GM23248 (cell line): ENCODE results near the gene TBCK. TPM values are rescaled to one million over a fixed set of nuclear protein-coding genes. Genes with fewer than 3 reads are reported as not detected.

ENCODE experiments used
- DNase-seq: peaks from one replicate; pipeline ENCODE4 v3.0.0-alpha.2; 2015
- H2AFZ ChIP-seq: fragments of 200-600 bp; sonication (generic); 2 replicates; pipeline ENCODE4 v1.6.1; 2016; ENCODE audit warnings: antibody characterized with exemption
- H3F3A ChIP-seq: fragments of 200-600 bp; sonication (generic); 2 replicates; pipeline ENCODE4 v1.6.1; 2016; ENCODE audit warnings: mild to moderate bottlenecking, antibody characterized with exemption, mixed run types; ENCODE audit not compliant: insufficient read depth
- H3K27ac ChIP-seq: fragments of 200-600 bp; sonication (generic); 2 replicates; pipeline ENCODE4 v1.5.1; 2016; ENCODE audit warnings: mild to moderate bottlenecking
- H3K27me3 ChIP-seq: fragments of 200-600 bp; sonication (generic); replicated peaks from 2 replicates; pipeline ENCODE4 v1.6.1; 2016; ENCODE audit warnings: mild to moderate bottlenecking; ENCODE audit not compliant: insufficient read depth
- H3K36me3 ChIP-seq: fragments of 200-600 bp; sonication (generic); 2 replicates; pipeline ENCODE4 v1.6.1; 2016; ENCODE audit warnings: low read depth, mild to moderate bottlenecking
- H3K4me1 ChIP-seq: fragments of 200-600 bp; sonication (generic); 2 replicates; pipeline ENCODE4 v1.6.1; 2016; ENCODE audit warnings: mild to moderate bottlenecking; ENCODE audit not compliant: insufficient read depth
- H3K4me2 ChIP-seq: fragments of 200-600 bp; sonication (generic); one replicate; pipeline ENCODE4 v1.6.1; 2016; ENCODE audit warnings: mild to moderate bottlenecking; ENCODE audit not compliant: unreplicated experiment
- H3K4me3 ChIP-seq: fragments of 200-600 bp; sonication (generic); 2 replicates; pipeline ENCODE4 v1.5.1; 2016; ENCODE audit warnings: mild to moderate bottlenecking
- H3K79me2 ChIP-seq: fragments of 200-600 bp; sonication (generic); 2 replicates; pipeline ENCODE4 v1.6.1; 2016; ENCODE audit warnings: mild to moderate bottlenecking; ENCODE audit not compliant: insufficient read depth
- H3K9ac ChIP-seq: fragments of 200-600 bp; sonication (generic); 2 replicates; pipeline ENCODE4 v1.6.1; 2016; ENCODE audit warnings: mild to moderate bottlenecking
- H3K9me2 ChIP-seq: fragments of 200-600 bp; sonication (generic); 2 replicates; pipeline ENCODE4 v1.6.1; 2016; ENCODE audit warnings: mixed run types, mild to moderate bottlenecking, moderate library complexity; ENCODE audit not compliant: insufficient read depth
- H3K9me3 ChIP-seq: fragments of 200-600 bp; sonication (generic); one replicate; pipeline ENCODE4 v1.6.1; 2017; ENCODE audit warnings: low read depth
- H4K20me1 ChIP-seq: fragments of 200-600 bp; sonication (generic); 2 replicates; pipeline ENCODE4 v1.6.0; 2016; ENCODE audit not compliant: insufficient read depth
- EZH2 ChIP-seq: fragments of 200-600 bp; sonication (generic); IDR thresholded peaks from 2 replicates; pipeline ENCODE4 v1.6.1; 2018; ENCODE audit warnings: antibody characterized with exemption, mild to moderate bottlenecking; ENCODE audit not compliant: insufficient read depth, poor library complexity, severe bottlenecking
- EZH2phosphoT487 ChIP-seq: fragments of 200-600 bp; sonication (generic); IDR thresholded peaks from 2 replicates; pipeline ENCODE4 v1.6.1; 2018; ENCODE audit warnings: antibody characterized with exemption, moderate library complexity, mild to moderate bottlenecking, low read depth; ENCODE audit not compliant: insufficient read depth
- WGBS, 2 experiments: methylation state at CpG; one replicate each; pipeline ENCODE4 v1.1.6; 2015 to 2017; ENCODE audit warnings: low lambda C conversion rate in 2 of 2, low coverage in 1 of 2; ENCODE audit errors: missing lambda C conversion rate in 2 of 2; 5-methylcytosine and 5-hydroxymethylcytosine counted together
- in situ Hi-C: fragments of 300-500 bp; cut with MboI; formaldehyde crosslinking; loops from 2 replicates; pipeline ENCODE4 v1.15.0; 2020
- polyA plus RNA-seq: library from polyadenylated mRNA; unstranded; fragments of >200 nt; fragmentation: Nextera tagmentation; extraction: Ambion mirVana; gene quantifications from 2 replicates; pipeline ENCODE4 v1.2.1, GENCODE V29; 2016
- total RNA-seq: library from RNA; depleted of rRNA; stranded (reverse); fragments of >200 nt; shearing (Covaris generic); gene quantifications from 2 replicates; pipeline ENCODE4 v1.2.3, GENCODE V29; 2014

The TBCK gene
- total and polyA plus RNA-seq, 2 experiments from 2014 or later = 35.2 to 45.8 TPM

DNA sequence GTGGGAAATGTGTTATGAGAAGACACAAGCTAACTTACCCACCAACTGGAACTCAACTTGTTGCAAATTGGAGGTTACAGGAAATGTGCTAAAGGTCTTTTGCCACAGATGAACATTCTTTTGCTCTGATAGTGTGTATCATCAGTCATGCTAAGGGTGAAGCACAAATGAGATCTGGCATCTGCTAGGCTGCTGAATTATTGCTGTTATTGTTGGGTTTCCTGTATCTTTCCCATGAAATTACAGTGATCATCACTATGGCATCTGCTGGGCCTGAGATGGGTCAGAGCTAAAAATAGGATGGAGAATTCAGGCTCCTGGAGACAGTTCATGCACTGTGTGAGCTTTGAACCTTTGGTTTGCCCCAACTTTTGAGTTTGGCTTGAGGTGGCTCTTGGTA is 296.2 kb downstream of the TBCK start:
- H3F3A ChIP-seq = no peaks in the 10 kb centered on the region
- peaks cover 10% of the 10 kb centered on the region for H3K4me1 ChIP-seq
- peak overlapping the region; percentile 30 for H3K4me2 ChIP-seq
- H3K36me3 ChIP-seq = no peaks in the 10 kb centered on the region
- no peak overlapping the region for H3K9ac ChIP-seq
- DNase-seq = peak; percentile 56
- in situ Hi-C loops = no loop called here
- H4K20me1 ChIP-seq = no peaks in the 10 kb centered on the region
- H3K4me3 ChIP-seq = no peak overlapping the region
- H2AFZ ChIP-seq = no peak overlapping the region
- H3K9me3 ChIP-seq = no peaks in the 10 kb centered on the region
- no peaks in the 10 kb centered on the region; the same call in 1 of the 2 replicates for H3K27me3 ChIP-seq
- H3K79me2 ChIP-seq = no peaks in the 10 kb centered on the region
- no peak overlapping the region for H3K27ac ChIP-seq
- no peak for TF ChIP-seq EZH2
- no peak for TF ChIP-seq EZH2phosphoT487
- no peaks in the 10 kb centered on the region for H3K9me2 ChIP-seq

DNA sequence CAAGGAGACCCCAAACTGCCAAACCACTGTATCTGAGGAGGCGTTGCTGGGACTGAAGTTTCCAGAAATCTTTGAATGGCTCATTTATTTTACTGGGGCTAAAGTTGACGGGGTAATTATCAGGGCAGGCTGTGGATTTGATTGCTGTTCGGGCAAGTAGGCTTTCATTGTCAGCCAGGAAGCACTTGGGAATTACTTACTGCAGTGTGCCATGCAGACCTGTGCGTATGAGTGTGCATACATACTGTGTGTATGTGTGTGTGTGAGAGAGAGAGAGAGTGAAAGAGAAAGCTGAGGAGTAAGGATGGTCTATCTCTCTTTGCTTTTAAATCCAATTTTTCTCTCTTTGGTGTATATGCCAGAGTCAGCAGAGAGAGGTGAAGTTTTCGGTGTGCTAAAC is 298.0 kb downstream of the TBCK start:
- H3K27ac ChIP-seq = no peak overlapping the region
- H3K27me3 ChIP-seq = no peaks in the 10 kb centered on the region
- H3K9me3 ChIP-seq = no peaks in the 10 kb centered on the region
- peaks cover 10% of the 10 kb centered on the region for H3K4me1 ChIP-seq
- H2AFZ ChIP-seq = no peak overlapping the region
- in situ Hi-C loops = no loop called here
- H3K9ac ChIP-seq = no peak overlapping the region
- H3K9me2 ChIP-seq = no peaks in the 10 kb centered on the region
- H3K4me2 ChIP-seq = no peak overlapping the region
- no peaks in the 10 kb centered on the region for H4K20me1 ChIP-seq
- no peaks in the 10 kb centered on the region for H3K36me3 ChIP-seq
- TF ChIP-seq EZH2phosphoT487 (no peak), EZH2 (no peak)
- H3F3A ChIP-seq = no peaks in the 10 kb centered on the region
- no peak overlapping the region for H3K4me3 ChIP-seq
- 68 to 70% methylated on average over 5 of the region's 5 CpGs for WGBS, 2 experiments
- DNase-seq = no peak
- no peaks in the 10 kb centered on the region for H3K79me2 ChIP-seq

DNA sequence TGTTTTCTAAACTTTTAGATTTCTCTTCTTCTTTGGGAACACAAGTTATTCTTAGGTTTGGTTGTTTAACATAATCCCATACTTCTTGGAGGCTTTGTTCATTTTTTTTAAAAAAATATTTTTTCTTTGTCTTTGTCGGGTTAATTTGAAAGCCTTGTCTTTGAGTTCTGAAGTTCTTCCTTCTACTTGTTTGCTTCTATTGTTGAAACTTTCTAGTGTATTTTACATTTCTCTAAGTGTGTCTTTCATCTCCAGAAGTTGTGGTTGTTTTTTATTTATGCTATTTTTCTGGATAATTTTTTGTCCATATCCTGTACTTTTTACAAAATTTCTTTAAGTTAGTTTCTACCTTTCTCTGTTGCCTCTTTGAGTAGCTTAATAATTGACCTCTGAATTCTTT is 304.6 kb downstream of the TBCK start:
- no peak for DNase-seq
- 80 to 82% methylated on average over 1 of the region's 1 CpG for WGBS, 2 experiments

DNA sequence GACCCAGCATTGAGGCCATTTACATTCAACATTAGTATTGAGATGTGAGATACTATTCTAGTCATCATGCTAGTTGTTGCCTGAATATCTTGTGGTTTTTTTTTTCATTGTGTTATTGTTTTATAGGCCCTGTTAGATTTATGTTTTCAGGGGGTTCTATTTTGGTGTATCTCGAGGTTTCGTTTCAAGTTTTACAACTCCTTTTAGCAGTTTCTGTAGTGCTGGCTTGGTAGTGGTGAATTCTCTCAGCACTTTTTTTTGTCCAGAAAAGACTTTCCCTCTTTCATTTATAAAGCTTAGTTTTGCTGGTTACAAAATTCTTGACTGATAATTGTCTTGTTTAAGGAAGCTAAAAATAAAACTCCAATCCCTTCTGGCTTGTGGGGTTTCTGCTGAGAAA is 305.2 kb downstream of the TBCK start:
- Histone ChIP-seq H3K79me2 (no peaks in the 10 kb centered on the region), H3K4me3 (no peak overlapping the region), H3K9ac (no peak overlapping the region), H4K20me1 (no peaks in the 10 kb centered on the region), H3K27ac (no peak overlapping the region), H3K4me1 (no peaks in the 10 kb centered on the region), H3K4me2 (no peak overlapping the region), H3K9me3 (peaks cover 5% of the 10 kb centered on the region), H3K9me2 (no peaks in the 10 kb centered on the region), H3K36me3 (no peaks in the 10 kb centered on the region), H2AFZ (no peak overlapping the region), H3K27me3 (no peaks in the 10 kb centered on the region), H3F3A (no peaks in the 10 kb centered on the region)
- WGBS, 2 experiments = 60 to 73% methylated on average over 2 of the region's 2 CpGs
- DNase-seq = no peak
- no peak for TF ChIP-seq EZH2phosphoT487
- TF ChIP-seq EZH2 = no peak
- in situ Hi-C loops = no loop called here

More for the DNA sequence above, 304.6 kb downstream of the TBCK start:
- Histone ChIP-seq H3F3A (no peaks in the 10 kb centered on the region), H3K36me3 (no peaks in the 10 kb centered on the region), H2AFZ (no peak overlapping the region), H3K4me3 (no peak overlapping the region), H3K9me3 (peaks cover 5% of the 10 kb centered on the region), H3K9ac (no peak overlapping the region), H3K9me2 (no peaks in the 10 kb centered on the region), H3K4me1 (no peaks in the 10 kb centered on the region), H3K79me2 (no peaks in the 10 kb centered on the region), H4K20me1 (no peaks in the 10 kb centered on the region), H3K4me2 (no peak overlapping the region), H3K27ac (no peak overlapping the region), H3K27me3 (no peaks in the 10 kb centered on the region)
- TF ChIP-seq EZH2 = no peak
- no peak for TF ChIP-seq EZH2phosphoT487
- in situ Hi-C loops = no loop called here

DNA sequence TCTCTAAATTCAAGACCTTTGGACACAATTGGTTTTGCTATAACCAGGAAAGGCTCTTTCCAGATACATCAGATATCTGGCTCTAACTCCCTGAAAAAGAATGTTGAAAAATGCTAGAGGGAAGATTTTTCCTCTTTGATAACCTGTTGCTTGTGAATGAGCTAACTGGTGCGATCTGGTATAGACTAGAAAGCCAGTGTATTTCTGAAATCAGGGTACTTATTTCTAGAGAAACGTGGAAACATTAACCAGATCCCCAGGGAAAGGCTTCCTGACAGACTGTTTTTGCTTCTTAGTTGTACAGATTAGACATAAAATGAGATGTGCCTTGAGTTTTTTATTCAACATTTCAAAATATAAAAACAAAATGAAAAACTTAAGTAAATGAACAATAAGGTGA is 313.0 kb downstream of the TBCK start:
- no peak overlapping the region for H3K9ac ChIP-seq
- 27% methylated on average over 2 of the region's 2 CpGs for WGBS, 2 experiments
- 0 out of 2 replicates have a peak, but pooled peaks cover 4% of the 10 kb centered on the region for H3K27me3 ChIP-seq
- no peak for DNase-seq
- no peaks in the 10 kb centered on the region for H3K4me1 ChIP-seq
- H3K27ac ChIP-seq = no peak overlapping the region
- H3K4me2 ChIP-seq = no peak overlapping the region
- no peaks in the 10 kb centered on the region for H4K20me1 ChIP-seq
- H3K4me3 ChIP-seq = no peak overlapping the region
- no peaks in the 10 kb centered on the region for H3K9me3 ChIP-seq
- in situ Hi-C loops = no loop called here
- H3K9me2 ChIP-seq = no peaks in the 10 kb centered on the region
- no peak for TF ChIP-seq EZH2
- TF ChIP-seq EZH2phosphoT487 = no peak
- no peaks in the 10 kb centered on the region for H3K36me3 ChIP-seq
- H3F3A ChIP-seq = no peaks in the 10 kb centered on the region
- H2AFZ ChIP-seq = no peak overlapping the region
- no peaks in the 10 kb centered on the region for H3K79me2 ChIP-seq
